Endodermal cell (in vitro differentiated cells): Measurements from ENCODE around the gene MRPS23. TPM values are rescaled to one million over a fixed set of nuclear protein-coding genes. Genes with fewer than 3 reads are reported as not detected.

Source experiments
- DNase-seq: peaks from one replicate; pipeline ENCODE4 v3.0.0-alpha.2; 2017
- H3K27ac ChIP-seq: 2 replicates; pipeline ENCODE4 v1.5.1; 2013; ENCODE audit warnings: mild to moderate bottlenecking, low read depth, low read length, moderate library complexity
- H3K27me3 ChIP-seq: 2 replicates; pipeline ENCODE4 v1.6.1; 2013; ENCODE audit warnings: mild to moderate bottlenecking, low read length, moderate library complexity; ENCODE audit not compliant: insufficient read depth, control insufficient read depth, poor library complexity, severe bottlenecking
- H3K36me3 ChIP-seq: 2 replicates; pipeline ENCODE4 v1.7.0; 2013; ENCODE audit warnings: mild to moderate bottlenecking, low read length, moderate library complexity; ENCODE audit not compliant: control insufficient read depth, insufficient read depth
- H3K4me1 ChIP-seq: one replicate; pipeline ENCODE4 v1.7.0; 2013; ENCODE audit warnings: low read length; ENCODE audit not compliant: control insufficient read depth, insufficient read depth
- H3K4me3 ChIP-seq: 2 replicates; pipeline ENCODE4 v1.5.1; 2013; ENCODE audit warnings: mild to moderate bottlenecking, low read length, moderate library complexity
- H3K9ac ChIP-seq: 2 replicates; pipeline ENCODE4 v1.6.1; 2013; ENCODE audit warnings: mild to moderate bottlenecking, low read length, moderate library complexity; ENCODE audit not compliant: poor library complexity, severe bottlenecking; ENCODE audit errors: extremely low read depth
- H3K9me3 ChIP-seq: 2 replicates; pipeline ENCODE4 v1.6.1; 2013; ENCODE audit warnings: mild to moderate bottlenecking, low read length, moderate library complexity; ENCODE audit not compliant: control insufficient read depth
- H3K27ac Mint-ChIP-seq: 2 replicates; pipeline ENCODE4 v1.8.0; 2020; ENCODE audit warnings: mixed read lengths
- H3K27me3 Mint-ChIP-seq: 2 replicates; pipeline ENCODE4 v1.8.0; 2021; ENCODE audit warnings: mild to moderate bottlenecking, mixed read lengths; ENCODE audit not compliant: insufficient read depth
- H3K36me3 Mint-ChIP-seq: 2 replicates; pipeline ENCODE4 v1.8.0; 2020; ENCODE audit warnings: low read depth, mixed read lengths
- H3K4me1 Mint-ChIP-seq: 2 replicates; pipeline ENCODE4 v1.8.0; 2020; ENCODE audit warnings: mixed read lengths
- H3K4me3 Mint-ChIP-seq: 2 replicates; pipeline ENCODE4 v1.8.0; 2020; ENCODE audit warnings: mild to moderate bottlenecking, moderate library complexity, mixed read lengths
- H3K9me3 Mint-ChIP-seq: 2 replicates; pipeline ENCODE4 v1.8.0; 2020; ENCODE audit warnings: mild to moderate bottlenecking, mixed read lengths
- CTCF ChIP-seq: fragments of 200-600 bp; sonication (generic); conservative IDR thresholded peaks from 2 replicates; pipeline ENCODE4 v1.5.0; 2021; ENCODE audit warnings: antibody characterized with exemption, mild to moderate bottlenecking
- WGBS, 2 experiments: methylation state at CpG; one replicate each; pipeline versions ENCODE4 v1.1.5 to v1.1.7; 2013; ENCODE audit warnings: missing lambda C conversion rate in 2 of 2, mixed read lengths in 1 of 2; ENCODE audit not compliant: insufficient coverage in 1 of 2, insufficient read length in 1 of 2; 5-methylcytosine and 5-hydroxymethylcytosine counted together
- total RNA-seq, 2 donors: library from RNA; stranded (reverse); fragmentation: NEBNext Ultra II Directional in 1 of 2; extraction: Animal tissue kit (Norgen Biotek cat#: 25700) in 1 of 2; gene quantifications; 2 replicates in 1 of 2; 3 replicates in 1 of 2; pipeline ENCODE4 v1.2.1, GENCODE V29; 2021

The MRPS23 gene
- total RNA-seq, 2 donors from 2014 or later, result 43.9 to 49.2 TPM

- peak overlapping the region; percentile 40 for H3K27ac ChIP-seq
- TF ChIP-seq CTCF, result no peak
Observed at GRCh38 chr17:57861000-57861789, 11.4 kb upstream of the MRPS23 start.

GRCh38 chr17:57860414-57860999 is 10.7 kb upstream of the MRPS23 start:
- Histone ChIP-seq H3K4me3 (peak overlapping the region; percentile 79), H3K27ac (peak overlapping the region; percentile 40), H3K9ac (no peak overlapping the region), H3K36me3 (no peaks in the 10 kb centered on the region), H3K9me3 (no peaks in the 10 kb centered on the region), H3K27me3 (no peaks in the 10 kb centered on the region), H3K4me1 (peaks cover 19% of the 10 kb centered on the region)
- no peak for TF ChIP-seq CTCF
- H3K4me1 Mint-ChIP-seq, result peaks cover 21% of the 10 kb centered on the region
- DNase-seq, result peak; percentile 45
- H3K27ac Mint-ChIP-seq, result peak overlapping the region; percentile 78
- peaks cover 10% of the 10 kb centered on the region for H3K36me3 Mint-ChIP-seq
- H3K9me3 Mint-ChIP-seq, result no peaks in the 10 kb centered on the region
- WGBS, 2 experiments, result 83 to 86% methylated on average over 6 of the region's 6 CpGs
- peaks cover 55% of the 10 kb centered on the region for H3K27me3 Mint-ChIP-seq
- peak overlapping the region; percentile 65 for H3K4me3 Mint-ChIP-seq

More at GRCh38 chr17:57861000-57861789, 11.4 kb upstream of the MRPS23 start:
- H3K27me3 ChIP-seq, result no peaks in the 10 kb centered on the region
- Mint-ChIP-seq H3K36me3 (peaks cover 12% of the 10 kb centered on the region), H3K27ac (peak overlapping the region; percentile 78), H3K27me3 (peaks cover 61% of the 10 kb centered on the region), H3K9me3 (no peaks in the 10 kb centered on the region), H3K4me1 (peaks cover 15% of the 10 kb centered on the region), H3K4me3 (peak overlapping the region; percentile 65)
- peaks cover 2% of the 10 kb centered on the region for H3K36me3 ChIP-seq
- H3K4me1 ChIP-seq, result peaks cover 13% of the 10 kb centered on the region
- H3K9me3 ChIP-seq, result no peaks in the 10 kb centered on the region
- peak overlapping the region; percentile 21 for H3K9ac ChIP-seq
- H3K4me3 ChIP-seq, result peak overlapping the region; percentile 79
- WGBS, 2 experiments, result 8 to 29% methylated on average over 10 to 31 of the region's 34 CpGs
- DNase-seq, result peak; percentile 88

GRCh38 chr17:57859601-57860413 is 10.0 kb upstream of the MRPS23 start:
- H3K9ac ChIP-seq, result no peak overlapping the region
- H3K27ac ChIP-seq, result no peak overlapping the region
- WGBS, 2 experiments, result 81 to 84% methylated on average over 7 to 13 of the region's 13 CpGs
- no peak for DNase-seq
- Mint-ChIP-seq H3K27me3 (peaks cover 49% of the 10 kb centered on the region), H3K4me3 (no peak overlapping the region), H3K36me3 (peaks cover 3% of the 10 kb centered on the region), H3K4me1 (peaks cover 23% of the 10 kb centered on the region), H3K9me3 (no peaks in the 10 kb centered on the region), H3K27ac (no peak overlapping the region)
- peaks cover 23% of the 10 kb centered on the region for H3K4me1 ChIP-seq
- H3K4me3 ChIP-seq, result no peak overlapping the region
- TF ChIP-seq CTCF, result no peak
- no peaks in the 10 kb centered on the region for H3K9me3 ChIP-seq
- no peaks in the 10 kb centered on the region for H3K36me3 ChIP-seq
- no peaks in the 10 kb centered on the region for H3K27me3 ChIP-seq
